GM19438 (cell line): ENCODE measurements around the gene CDC42EP5.
A peak's percentile ranks its signal among the peaks of the same experiment; 100 is the strongest.

Experiments used
- ATAC-seq: cut with Tn5 transposase; IDR thresholded peaks from one replicate; pipeline ENCODE4 v1.9.1; 2021; ENCODE audit warnings: low read depth; ENCODE audit not compliant: unreplicated experiment

Gene CDC42EP5

DNA sequence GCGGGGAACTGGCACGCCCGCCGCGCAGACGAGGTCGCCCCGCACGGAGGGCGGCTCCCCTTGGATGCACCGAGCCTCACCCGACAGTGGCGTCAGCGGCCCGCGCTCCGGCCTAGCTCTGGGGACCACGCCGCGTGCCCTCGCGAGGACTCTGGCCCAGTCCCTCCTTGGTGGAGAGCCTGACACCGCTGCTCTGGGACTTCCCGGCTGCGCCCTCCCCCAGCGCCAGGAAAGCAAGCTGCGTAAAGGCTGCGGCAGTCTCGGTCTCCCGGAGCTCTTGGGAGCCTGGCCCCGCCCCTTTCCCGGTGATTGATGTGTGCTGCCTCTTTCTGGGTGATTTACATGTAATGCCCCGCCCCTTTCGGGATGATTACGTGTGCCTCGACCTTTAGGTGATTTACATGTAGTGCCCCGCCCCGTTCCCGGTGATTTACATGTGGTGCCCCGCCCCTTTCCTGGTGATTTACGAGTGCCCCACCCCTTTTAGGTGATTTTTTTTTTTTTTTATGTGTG is 9.5 kb downstream of the CDC42EP5 start, which contains the start of gene LENG9:
TSS of gene LENG9 (minus strand) at position 248 of the 513 bp plus-strand sequence. CDS start 252 bp downstream, outside the sequence.
- peak; percentile 48 for ATAC-seq

DNA sequence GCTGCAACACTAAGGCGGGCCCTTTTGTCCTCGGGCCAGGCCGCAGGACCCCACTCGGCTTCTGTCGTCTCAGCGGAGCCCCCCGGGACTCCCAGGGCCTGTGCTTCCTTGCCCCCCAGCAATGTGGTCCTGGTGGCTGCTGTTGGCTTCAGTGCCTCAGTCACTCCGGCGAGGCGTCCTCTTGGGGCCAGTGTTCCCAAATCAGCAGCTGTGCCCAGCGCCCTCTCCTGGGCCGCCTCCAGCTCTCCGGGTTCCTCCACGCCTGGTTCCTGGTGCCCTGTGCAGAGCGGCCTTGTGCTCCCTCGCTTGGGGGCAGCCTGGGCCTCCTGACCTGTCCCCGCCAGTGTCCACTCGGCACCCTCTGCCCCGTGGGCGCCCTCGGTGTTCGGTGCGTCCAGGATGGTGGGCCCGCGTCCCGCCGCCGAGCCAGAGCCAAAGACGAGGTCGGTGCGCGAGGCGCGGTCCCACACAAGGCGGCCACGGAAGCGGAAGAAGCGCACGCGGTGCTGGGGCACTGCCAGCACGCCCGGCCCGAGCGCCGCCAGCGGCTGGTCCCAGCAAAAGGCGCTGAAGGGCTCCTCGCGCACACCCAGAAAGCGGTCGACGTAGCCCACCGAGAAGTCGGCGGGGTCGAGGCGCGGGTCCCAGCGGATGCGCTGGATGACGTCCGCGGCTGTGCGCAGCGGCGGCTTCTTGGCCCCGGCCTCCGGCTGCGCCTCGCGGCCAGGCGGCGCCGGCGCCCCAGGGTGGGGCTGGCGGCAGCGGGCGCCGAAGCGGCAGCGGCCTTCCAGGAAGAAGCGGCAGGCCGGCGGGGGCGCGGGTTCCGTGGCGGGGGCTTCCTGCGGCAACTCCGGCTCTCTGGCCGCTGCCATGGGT is 10.2 kb downstream of the CDC42EP5 start:
- ATAC-seq: peak; percentile 9

GRCh38 chr19:54462047-54462654 is 10.9 kb downstream of the CDC42EP5 start:
- no peak for ATAC-seq

DNA sequence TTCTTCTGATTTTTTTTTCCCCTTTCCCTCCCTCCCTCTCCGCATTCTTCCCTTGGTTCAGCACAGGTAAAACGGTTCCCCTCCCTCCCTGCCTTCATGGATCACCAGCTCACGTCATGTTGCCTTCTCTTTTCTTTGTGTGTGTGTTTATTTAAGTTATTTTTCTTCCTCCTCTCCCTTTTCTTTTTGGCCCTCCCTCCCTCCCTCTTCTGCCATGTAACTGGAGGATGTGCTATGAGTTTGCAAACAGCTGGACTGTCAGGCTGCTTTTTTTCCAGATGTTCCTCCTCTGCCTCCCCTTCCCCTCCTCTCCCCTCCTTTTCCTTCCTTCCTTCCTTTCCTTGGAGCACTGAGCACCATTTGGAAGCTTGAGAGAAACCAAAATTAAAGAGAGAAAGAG is 11.5 kb downstream of the CDC42EP5 start:
- no peak for ATAC-seq

- ATAC-seq: no peak
Measured at GRCh38 chr19:54461210-54461609, 11.9 kb downstream of the CDC42EP5 start.

GRCh38 chr19:54460230-54461005 is 12.7 kb downstream of the CDC42EP5 start:
- no peak for ATAC-seq

DNA sequence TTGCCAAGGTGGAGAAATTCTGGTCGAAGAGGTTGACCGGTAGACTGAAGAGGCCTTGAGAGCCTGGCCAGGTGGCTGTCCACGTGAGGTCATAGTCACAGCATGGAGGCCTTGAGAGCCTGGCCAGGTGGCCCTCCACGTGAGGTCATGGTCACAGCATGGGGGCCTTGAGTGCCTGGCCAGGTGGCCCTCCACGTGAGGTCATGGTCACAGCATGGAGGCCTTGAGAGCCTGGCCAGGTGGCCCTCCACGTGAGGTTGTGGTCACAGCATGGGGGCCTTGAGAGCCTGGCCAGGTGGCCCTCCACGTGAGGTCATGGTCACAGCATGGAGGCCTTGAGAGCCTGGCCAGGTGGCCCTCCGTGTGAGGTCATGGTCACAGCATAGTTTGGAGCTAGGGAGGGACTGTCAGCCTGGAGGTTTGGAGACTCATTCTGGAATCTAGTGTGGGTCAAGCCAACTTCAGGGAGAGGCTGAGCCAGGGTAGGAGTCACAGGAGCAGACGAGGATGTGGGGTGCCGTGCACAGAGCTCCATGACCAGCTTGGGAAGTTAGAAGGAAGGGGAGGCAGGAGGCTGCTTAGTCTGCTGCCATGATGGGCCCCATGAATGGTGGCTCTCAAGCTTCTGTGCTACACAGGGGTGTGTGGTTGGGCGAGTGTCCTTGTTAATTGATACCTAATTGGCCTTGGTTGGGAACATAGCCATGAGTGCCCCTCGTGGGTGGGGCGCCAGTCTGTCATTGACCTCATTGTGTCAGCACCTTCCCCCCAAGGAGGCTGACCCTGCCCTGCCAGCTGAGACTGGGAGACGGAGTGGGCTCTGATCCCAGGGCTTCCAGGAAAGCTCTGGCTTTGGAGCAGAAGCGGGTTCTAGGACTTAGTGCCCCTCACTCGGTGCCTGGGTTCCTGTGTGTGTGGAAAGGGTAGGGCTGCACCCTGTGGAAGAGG is 13.5 kb downstream of the CDC42EP5 start:
- ATAC-seq: no peak

DNA sequence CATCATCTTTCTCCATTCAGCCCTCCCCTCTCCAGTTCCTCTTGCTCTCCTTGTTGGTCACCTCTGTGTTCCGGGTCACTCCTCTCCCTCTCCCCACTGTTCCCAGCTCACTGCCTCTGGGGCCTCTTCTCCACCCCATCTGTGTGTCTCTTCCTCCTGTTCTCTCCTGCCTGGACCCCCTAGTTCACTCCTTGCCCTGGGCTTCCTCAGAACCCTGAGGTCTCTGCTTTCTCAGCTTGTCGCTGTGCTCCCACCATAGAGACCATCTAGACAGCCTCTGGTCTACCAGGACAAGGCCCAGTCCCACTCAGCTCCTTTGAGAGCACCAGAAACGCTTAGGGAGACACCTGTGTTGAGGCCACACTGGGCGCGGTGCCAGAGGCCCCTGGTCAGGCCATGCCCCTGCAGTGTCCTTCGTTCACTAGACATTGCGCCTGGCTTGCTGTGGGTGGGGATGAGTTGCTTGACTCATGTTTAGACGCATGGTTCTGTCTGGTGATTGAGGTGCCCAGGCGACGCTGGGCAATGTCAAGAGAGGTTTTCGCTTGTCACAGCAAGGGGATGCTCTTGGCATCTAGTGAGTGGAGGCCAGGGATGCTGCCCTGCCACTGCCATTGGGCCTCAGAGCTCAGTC is 14.3 kb downstream of the CDC42EP5 start:
- no peak for ATAC-seq

DNA sequence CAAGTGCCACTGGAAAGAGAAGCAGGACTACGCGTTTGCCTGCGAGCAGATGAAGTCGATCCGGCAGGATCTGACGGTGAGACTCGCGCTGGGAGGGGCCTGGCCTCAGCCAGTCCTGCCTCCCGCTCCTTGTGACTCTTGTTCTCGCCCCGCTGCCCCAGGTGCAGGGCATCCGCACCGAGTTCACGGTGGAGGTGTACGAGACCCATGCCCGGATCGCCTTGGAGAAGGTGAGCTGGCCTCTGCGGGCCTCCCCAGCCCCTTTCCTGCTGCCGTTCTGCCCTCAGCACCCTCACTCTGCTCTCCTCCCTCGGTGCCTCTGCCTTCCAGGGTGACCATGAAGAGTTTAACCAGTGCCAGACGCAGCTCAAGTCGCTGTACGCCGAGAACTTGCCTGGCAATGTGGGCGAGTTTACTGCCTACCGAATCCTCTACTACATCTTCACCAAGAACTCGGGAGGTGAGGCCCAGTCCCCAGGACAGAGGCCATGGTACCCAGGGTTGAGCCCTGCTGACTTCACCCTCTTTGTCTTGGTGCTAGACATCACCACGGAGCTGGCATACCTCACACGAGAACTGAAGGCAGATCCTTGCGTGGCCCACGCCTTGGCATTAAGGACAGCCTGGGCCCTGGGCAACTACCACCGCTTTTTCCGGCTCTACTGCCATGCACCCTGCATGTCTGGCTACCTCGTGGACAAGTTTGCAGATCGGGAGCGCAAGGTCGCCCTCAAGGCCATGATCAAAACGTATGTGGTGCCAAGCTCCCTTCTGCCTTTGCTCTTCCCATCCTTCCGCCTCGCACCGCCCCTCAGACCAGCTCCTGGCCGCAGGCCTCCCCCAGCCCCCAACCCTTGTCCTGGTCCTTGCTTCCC is 15.1 kb downstream of the CDC42EP5 start:
- no peak for ATAC-seq

DNA sequence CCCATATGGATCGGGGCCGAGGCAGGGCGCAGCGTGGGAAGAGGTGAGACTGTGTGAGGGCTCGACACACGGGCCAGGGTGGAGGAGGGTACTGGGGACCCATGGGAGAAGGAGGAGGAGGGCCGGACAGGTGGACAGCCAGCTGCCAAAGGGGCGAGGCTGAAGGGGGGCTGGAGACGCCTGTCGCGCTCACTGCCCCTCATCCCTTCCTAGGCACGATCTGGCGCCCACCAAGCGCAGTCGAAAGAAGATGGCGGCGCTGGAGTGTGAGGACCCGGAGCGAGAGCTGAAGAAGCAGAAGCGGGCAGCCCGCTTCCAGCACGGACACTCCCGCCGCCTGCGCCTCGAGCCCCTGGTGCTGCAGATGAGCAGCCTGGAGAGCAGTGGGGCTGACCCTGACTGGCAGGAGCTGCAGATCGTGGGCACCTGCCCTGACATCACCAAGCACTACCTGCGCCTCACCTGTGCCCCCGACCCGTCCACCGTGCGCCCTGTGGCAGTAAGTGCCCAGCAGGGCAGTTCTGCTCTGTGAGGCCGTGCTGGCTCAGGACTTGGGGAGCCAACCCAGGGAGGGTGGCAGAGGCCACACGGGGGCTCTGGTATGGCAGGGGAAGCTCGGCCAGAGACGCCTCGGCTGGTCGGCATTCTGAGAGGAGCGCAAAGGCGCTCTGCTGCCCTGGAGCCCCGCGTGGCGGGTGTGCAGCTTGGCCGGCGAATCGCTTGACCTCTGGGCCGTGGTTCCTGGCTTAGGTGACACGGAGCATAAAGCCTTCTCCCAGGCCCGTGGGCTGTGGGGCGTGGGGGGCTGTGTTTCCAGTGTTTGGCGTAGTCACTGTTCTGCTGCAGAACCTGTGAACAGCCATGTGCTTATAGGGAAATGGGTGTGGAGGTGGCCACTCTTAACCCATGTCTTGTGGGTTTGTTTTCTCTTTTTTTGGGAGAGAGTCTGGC is 16.4 kb downstream of the CDC42EP5 start:
- ATAC-seq: no peak

- ATAC-seq: no peak
Measured at GRCh38 chr19:54455786-54456422, 17.2 kb downstream of the CDC42EP5 start.

DNA sequence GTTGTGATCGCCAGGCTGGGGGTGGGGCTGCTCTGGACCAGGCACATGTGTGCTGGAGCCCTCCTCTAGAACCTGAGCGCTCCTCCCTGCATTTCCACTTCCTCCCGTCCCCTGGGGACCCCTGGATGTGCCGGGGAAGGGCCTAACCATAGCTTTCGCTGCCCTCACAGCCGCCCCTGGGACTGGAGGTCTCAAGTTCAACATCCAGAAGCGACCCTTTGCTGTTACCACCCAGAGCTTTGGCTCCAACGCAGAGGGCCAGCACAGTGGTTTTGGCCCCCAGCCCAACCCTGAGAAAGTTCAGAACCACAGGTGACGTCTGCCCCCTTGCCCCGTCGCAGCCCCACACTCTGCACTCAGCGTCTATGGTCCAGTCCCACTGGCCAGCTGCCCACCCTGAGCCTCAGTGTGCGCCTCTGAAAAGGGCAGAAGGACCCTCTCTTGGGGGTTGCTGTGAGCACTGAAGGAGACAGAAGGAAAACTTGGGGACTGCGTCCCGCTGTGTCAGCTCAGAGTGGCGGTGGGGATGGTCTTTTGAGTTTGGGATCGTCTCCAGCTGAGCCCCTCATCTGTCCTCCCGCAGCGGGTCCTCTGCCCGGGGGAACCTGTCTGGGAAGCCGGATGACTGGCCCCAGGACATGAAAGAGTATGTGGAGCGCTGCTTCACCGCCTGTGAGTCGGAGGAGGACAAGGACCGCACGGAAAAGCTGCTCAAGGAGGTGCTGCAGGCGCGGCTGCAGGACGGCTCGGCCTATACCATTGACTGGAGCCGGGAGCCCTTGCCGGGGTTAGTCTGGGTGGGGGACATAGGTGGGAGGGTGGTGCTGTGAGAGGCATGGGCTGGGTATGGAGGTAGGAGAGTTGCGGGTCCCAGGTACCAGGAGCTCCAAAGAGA is 18.1 kb downstream of the CDC42EP5 start:
- no peak for ATAC-seq

GRCh38 chr19:54453921-54454780 is 18.9 kb downstream of the CDC42EP5 start:
- no peak for ATAC-seq

- ATAC-seq: no peak
Measured at GRCh38 chr19:54452626-54453025, 20.5 kb downstream of the CDC42EP5 start.

DNA sequence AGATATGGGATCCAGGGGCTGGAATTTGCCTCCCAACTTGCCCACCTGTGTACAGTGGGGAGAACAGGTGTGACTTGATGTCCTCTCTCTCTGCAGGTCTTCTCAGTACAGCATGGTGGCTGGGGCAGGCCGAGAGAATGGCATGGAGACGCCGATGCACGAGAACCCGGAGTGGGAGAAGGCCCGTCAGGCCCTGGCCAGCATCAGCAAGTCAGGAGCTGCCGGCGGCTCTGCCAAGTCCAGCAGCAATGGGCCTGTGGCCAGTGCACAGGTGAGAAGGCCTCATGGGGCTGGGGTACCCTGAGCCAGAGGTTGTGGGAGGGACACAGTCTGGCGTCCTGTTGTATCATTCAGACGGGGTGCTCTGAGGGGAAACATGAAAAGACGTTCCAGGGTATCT is 21.1 kb downstream of the CDC42EP5 start:
- ATAC-seq: no peak
